GM18951 (cell line): Measurements from ENCODE around the gene WDR27.
"Not testable (repeated sequence)": the region's sequence is repeated elsewhere in the genome, so short reads cannot be mapped to it uniquely, and the experiment has no call there.

ENCODE experiments used
- POLR2A ChIP-seq: IDR thresholded peaks from 4 replicates; pipeline ENCODE4 v1.6.1; 2011; ENCODE audit warnings: mild to moderate bottlenecking; ENCODE audit not compliant: insufficient read length, insufficient read depth; ENCODE audit errors: extremely low read depth
- in situ Hi-C: fragments of 300-500 bp; cut with MboI; formaldehyde crosslinking; loops from one replicate; pipeline ENCODE4 v1.12.0; 2022; ENCODE audit warnings: low sequenced_read_pairs, mixed read lengths, inconsistent platforms; ENCODE audit not compliant: unreplicated experiment

WDR27 gene

GRCh38 chr6:169620171-169621130 is 81.4 kb downstream of the WDR27 start:
- in situ Hi-C loops = no loop called here
- TF ChIP-seq POLR2A = no peak

DNA sequence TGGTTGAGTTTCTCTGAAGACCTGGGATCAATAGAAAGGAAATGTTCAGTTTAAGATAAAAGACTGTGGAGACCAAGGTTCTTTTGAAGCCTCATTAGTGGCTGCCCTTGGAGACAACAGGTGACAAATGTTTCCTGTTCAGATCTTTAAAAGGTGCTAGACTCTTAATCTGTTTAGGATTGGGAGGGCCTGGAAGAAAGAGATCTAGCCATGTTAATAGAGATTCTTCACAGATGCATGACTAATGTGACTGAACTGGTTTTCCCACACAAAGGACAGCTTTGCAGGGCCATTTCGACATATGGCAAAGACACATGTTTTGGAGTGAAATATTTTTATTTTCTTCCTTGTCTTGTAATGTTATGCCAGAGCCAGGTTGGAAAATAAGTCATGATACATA is 82.2 kb downstream of the WDR27 start:
- TF ChIP-seq POLR2A = no peak
- in situ Hi-C loops = no loop called here

- in situ Hi-C loops = no loop called here
- no peak for TF ChIP-seq POLR2A
Observed at GRCh38 chr6:169618526-169619490, 83.0 kb downstream of the WDR27 start.

DNA sequence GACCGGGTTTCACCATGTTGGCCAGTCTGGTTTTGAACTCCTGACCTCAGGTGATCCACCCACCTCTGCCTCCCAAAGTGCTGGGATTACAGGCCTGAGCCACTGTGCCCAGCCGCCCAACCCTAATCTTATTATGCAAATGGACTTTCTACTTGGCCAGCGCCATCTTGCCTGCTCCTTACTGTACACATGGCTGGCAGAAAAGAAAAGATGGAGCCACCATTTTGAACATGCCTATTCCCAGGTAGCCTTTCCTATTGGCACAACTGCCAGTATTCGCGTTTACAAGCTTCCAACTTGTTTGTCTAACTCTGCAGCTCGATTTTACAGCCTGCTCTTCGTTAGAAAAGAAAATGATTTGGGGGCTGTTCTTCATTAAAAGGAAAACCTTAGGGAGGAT is 84.3 kb downstream of the WDR27 start:
- no peak for TF ChIP-seq POLR2A
- in situ Hi-C loops = no loop called here

DNA sequence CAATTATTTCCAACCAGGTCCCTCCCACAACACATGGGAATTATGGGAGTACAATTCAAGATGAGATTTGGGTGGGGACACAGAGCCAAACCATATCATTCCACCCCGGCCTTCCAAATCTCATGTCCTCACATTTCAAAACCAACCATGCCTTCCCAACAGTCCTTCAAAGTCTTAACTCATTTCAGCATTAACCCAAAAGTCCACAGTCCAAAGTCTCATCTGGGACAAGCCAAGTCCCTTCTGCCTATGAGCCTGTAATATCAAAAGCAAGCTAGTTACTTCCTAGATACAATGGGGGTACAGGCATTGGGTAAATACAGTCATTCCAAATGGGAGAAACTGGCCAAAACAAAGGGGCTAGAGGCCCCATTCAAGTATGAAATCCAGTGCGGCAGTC is 93.2 kb downstream of the WDR27 start:
- in situ Hi-C loops = not testable (repeated sequence)

GRCh38 chr6:169604076-169604475 is 97.8 kb downstream of the WDR27 start:
- TF ChIP-seq POLR2A = no peak
- in situ Hi-C loops = no loop called here

DNA sequence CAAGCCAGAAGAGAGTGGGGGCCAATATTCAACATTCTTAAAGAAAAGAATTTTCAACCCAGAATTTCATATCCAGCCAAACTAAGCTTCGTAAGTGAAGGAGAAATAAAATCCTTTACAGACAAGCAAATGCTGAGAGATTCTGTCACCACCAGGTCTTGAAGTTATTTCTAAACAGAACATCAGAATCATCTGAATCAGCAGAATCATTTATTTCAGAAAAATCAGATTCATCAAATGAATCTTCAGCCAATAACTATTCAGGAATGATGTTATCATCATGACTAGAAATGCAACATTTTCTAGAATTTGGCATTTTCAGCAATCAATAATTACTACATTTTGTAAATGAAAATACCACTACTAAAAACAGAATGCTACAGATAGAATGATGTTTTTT is 100.7 kb downstream of the WDR27 start:
- in situ Hi-C loops = not testable (repeated sequence)

- TF ChIP-seq POLR2A = no peak
- in situ Hi-C loops = no loop called here
Observed at GRCh38 chr6:169592558-169592957, 109.3 kb downstream of the WDR27 start.

DNA sequence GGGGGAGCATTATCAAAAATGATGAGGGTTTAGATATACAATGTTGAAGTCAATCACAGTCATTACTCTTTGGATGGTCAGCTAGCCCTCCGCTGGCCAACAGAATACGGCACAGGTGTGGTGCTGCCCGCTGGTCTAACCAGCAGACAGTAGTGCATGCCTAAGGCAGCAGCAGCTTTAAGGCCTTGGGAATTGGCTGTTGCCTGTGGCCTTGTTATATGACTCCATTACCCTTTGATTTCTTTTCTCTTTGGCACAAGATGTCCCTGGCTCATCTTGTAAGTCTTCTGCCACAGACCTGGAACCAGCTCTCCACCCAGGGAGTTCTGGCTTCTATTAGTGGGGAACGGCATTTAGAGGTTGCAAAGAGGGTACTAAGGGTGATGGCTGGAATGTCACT is 110.2 kb downstream of the WDR27 start:
- no peak for TF ChIP-seq POLR2A
- in situ Hi-C loops = no loop called here

DNA sequence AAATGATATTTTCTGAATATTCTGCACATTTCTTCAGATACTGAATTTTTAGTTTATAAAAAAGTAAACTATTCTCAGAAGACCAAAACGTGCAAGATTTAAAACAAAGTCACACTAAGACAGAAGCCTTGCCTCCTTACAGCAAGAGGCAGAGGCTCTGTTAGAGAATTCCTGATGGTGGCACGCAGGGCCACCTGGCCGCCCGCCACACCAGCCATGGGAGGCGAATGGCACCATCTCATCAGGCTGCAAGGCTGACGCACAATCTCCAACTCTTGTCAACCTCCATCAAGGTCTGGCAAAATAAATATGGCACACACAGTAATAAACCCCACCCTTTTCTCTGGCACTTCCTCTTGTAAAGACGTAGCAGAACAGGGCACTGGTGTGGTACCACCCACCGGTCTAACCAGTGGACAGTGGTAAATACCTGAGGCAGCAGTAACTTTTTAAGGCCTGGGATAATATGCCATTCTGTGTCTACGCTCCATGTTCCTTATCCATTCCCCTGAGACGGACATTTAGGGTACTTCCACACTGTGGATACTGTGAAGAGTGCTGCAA is 111.4 kb downstream of the WDR27 start:
- in situ Hi-C loops = no loop called here
- no peak for TF ChIP-seq POLR2A

- in situ Hi-C loops = no loop called here
- TF ChIP-seq POLR2A = no peak
Observed at GRCh38 chr6:169589699-169590257, 112.1 kb downstream of the WDR27 start.

- no peak for TF ChIP-seq POLR2A
- in situ Hi-C loops = no loop called here
Observed at GRCh38 chr6:169589293-169589692, 112.5 kb downstream of the WDR27 start.

DNA sequence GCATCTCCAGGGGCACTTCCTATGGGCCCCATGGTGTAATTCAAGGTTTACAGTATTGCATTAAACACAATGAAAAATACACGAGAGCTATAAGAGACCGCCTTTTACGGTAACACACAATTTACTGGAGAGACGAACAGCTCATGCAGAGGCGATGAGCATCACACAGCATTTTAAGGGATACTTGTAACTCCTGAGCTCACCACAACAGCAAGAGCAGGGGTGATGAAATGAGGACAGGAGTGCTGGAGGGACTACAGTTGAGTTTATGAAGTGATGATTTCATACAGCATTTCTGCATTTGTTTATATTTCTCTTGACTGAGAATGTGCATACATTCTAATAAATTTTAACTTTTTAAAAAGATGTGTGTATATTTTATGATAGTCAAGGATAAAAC is 113.9 kb downstream of the WDR27 start:
- in situ Hi-C loops = no loop called here
- no peak for TF ChIP-seq POLR2A
